Gastrocnemius medialis (tissue), 4 donors: ENCODE data around the gene SNX6. TPM values are rescaled to one million over a fixed set of nuclear protein-coding genes. Genes with fewer than 3 reads are reported as not detected.

Experiments used
- ATAC-seq, 2 donors: fragments of 150-250 bp; one replicate each; pipeline ENCODE4 v1.9.1; 2016
- DNase-seq, 2 donors: peaks; one replicate each; pipeline ENCODE4 v3.0.0-alpha.2; 2019
- H3K27ac ChIP-seq, 4 donors: fragments of 200-600 bp; sonication (generic); 1 replicate in 1 of 4; 2 replicates in 3 of 4; pipeline ENCODE4 v1.5.1; 2016 to 2018; ENCODE audit warnings: mild to moderate bottlenecking in 2 of 4, moderate library complexity in 1 of 4
- H3K27me3 ChIP-seq, 3 donors: fragments of 200-600 bp; sonication (generic) in 2 of 3; 1 replicate in 1 of 3; 2 replicates in 2 of 3; pipeline versions ENCODE4 v1.5.1 to v1.6.0; 2016 to 2019; ENCODE audit warnings: mild to moderate bottlenecking in 1 of 3, moderate library complexity in 1 of 3
- H3K36me3 ChIP-seq, 2 donors: fragments of 200-600 bp; sonication (generic) in 1 of 2; one replicate each; pipeline ENCODE4 v1.5.1; 2017 to 2018
- H3K4me1 ChIP-seq, 2 donors: fragments of 200-600 bp; sonication (generic) in 1 of 2; one replicate each; pipeline ENCODE4 v1.5.1; 2016 to 2017; ENCODE audit warnings: mild to moderate bottlenecking in 2 of 2
- H3K4me3 ChIP-seq, 4 donors: fragments of 200-600 bp; sonication (generic) in 3 of 4; 1 replicate in 1 of 4; 2 replicates in 3 of 4; pipeline ENCODE4 v1.5.1; 2016 to 2019; ENCODE audit warnings: mild to moderate bottlenecking in 2 of 4
- H3K9me3 ChIP-seq, 3 donors: fragments of 200-600 bp; sonication (generic) in 2 of 3; 1 replicate in 1 of 3; 2 replicates in 2 of 3; pipeline ENCODE4 v1.5.1; 2016 to 2019
- CTCF ChIP-seq, 5 experiments: fragments of 450-650 bp in 3 of 5; fragments of 200-600 bp in 2 of 5; sonication (generic) in 2 of 5; IDR thresholded peaks in 4 of 5; conservative IDR thresholded peaks in 1 of 5; 1 replicate in 4 of 5; 2 replicates in 1 of 5; pipeline ENCODE4 v1.5.1; 2016 to 2019; ENCODE audit warnings: antibody characterized with exemption in 5 of 5, mild to moderate bottlenecking in 3 of 5, moderate library complexity in 3 of 5
- POLR2A ChIP-seq, 2 donors: fragments of 450-650 bp; IDR thresholded peaks; one replicate each; pipeline ENCODE4 v1.6.1; 2017; ENCODE audit warnings: antibody characterized with exemption in 2 of 2, mild to moderate bottlenecking in 2 of 2, moderate library complexity in 2 of 2
- in situ Hi-C, 4 donors: fragments of 200-750 bp; cut with MboI; loops; one replicate each; pipeline versions ENCODE4 v1.15.0 to v1.8.0; 2017; ENCODE audit warnings: low sequenced_read_pairs in 4 of 4
- intact Hi-C: fragments of 100-400 bp; cut with DNase I; formaldehyde crosslinking; loops from one replicate; pipeline ENCODE4 v1.15.1; 2023; ENCODE audit warnings: low total_unique reads
- total RNA-seq, 4 donors: library from RNA; depleted of rRNA; stranded (reverse); fragments of >200 nt; gene quantifications; one replicate each; pipeline versions ENCODE4 v1.1.0 to v1.2.3, GENCODE V29; 2016

SNX6 gene
- total RNA-seq, 4 donors from 2014 or later, result 73.8 to 113 (median 109) TPM

DNA sequence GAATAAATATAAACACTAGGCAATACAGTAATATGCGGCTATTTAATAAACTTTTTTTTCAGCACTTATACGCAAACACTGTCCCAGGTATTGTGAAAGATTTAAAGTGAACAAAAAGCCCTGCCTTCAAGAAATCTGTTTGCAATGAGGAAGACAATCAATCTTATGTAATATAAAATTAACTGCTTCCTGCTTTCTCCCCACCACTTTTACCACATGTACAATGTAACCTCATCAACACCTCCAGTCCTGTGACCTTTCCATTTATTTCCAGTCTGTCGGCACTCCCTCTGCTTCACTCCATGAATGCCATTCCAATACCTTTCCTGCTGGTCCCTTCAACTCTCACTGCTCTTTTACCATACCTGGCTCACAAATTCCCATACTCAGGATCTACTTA is 10.5 kb downstream of the SNX6 start:
- Histone ChIP-seq H3K9me3 (no peaks in the 10 kb centered on the region), H3K4me3 (no peak overlapping the region), H3K27me3 (no peaks in the 10 kb centered on the region), H3K36me3 (peaks cover 0 to 6% of the 10 kb centered on the region in 2 donors), H3K4me1 (no peaks in the 10 kb centered on the region), H3K27ac (no peak overlapping the region)
- intact Hi-C loops (no loop called here), in situ Hi-C loops (no loop called here)
- DNase-seq, result no peak
- TF ChIP-seq CTCF (IDR thresholded peaks at IDR 0.05 in 4 of 5, conservative IDR thresholded peaks at IDR 0.05 in 1 of 5), result no peak
- no peak for TF ChIP-seq POLR2A (IDR thresholded peaks at IDR 0.05)
- ATAC-seq, result no peak

DNA sequence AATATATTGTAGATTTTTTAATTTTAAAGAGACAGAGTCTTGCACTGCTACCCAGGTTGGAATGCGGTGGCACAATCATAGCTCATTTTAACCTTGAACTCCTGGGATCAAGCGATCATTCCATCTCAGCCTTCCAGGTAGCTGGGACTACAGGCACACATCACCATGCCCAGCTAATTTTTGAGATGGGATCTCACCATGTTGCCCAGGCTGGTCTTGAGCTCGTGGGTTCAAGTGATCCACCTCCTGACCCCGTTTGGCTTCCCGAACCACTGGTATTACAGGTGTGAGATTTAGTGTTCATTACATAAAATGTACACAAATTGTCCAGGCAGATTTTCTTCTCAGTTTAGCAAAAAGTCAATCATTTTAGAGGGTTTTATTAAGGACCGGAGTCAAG is 13.6 kb downstream of the SNX6 start:
- no peaks in the 10 kb centered on the region for H3K9me3 ChIP-seq
- TF ChIP-seq CTCF (IDR thresholded peaks at IDR 0.05 in 4 of 5, conservative IDR thresholded peaks at IDR 0.05 in 1 of 5), result no peak
- no peak for TF ChIP-seq POLR2A (IDR thresholded peaks at IDR 0.05)
- ATAC-seq, result no peak
- in situ Hi-C loops (no loop called here), intact Hi-C loops (no loop called here)
- H3K27ac ChIP-seq, result no peak overlapping the region
- H3K36me3 ChIP-seq, result no peaks in the 10 kb centered on the region
- no peaks in the 10 kb centered on the region for H3K27me3 ChIP-seq
- no peak for DNase-seq
- H3K4me3 ChIP-seq, result no peak overlapping the region
- no peaks in the 10 kb centered on the region for H3K4me1 ChIP-seq

GRCh38 chr14:34615507-34615906 is 14.4 kb downstream of the SNX6 start:
- in situ Hi-C loops (no loop called here), intact Hi-C loops (no loop called here)
- Histone ChIP-seq H3K27ac (no peak overlapping the region), H3K4me1 (no peaks in the 10 kb centered on the region), H3K9me3 (no peaks in the 10 kb centered on the region), H3K36me3 (no peaks in the 10 kb centered on the region), H3K27me3 (no peaks in the 10 kb centered on the region), H3K4me3 (no peak overlapping the region)
- no peak for ATAC-seq
- TF ChIP-seq CTCF (IDR thresholded peaks at IDR 0.05 in 4 of 5, conservative IDR thresholded peaks at IDR 0.05 in 1 of 5) (no peak), POLR2A (IDR thresholded peaks at IDR 0.05) (no peak)
- DNase-seq, result no peak

DNA sequence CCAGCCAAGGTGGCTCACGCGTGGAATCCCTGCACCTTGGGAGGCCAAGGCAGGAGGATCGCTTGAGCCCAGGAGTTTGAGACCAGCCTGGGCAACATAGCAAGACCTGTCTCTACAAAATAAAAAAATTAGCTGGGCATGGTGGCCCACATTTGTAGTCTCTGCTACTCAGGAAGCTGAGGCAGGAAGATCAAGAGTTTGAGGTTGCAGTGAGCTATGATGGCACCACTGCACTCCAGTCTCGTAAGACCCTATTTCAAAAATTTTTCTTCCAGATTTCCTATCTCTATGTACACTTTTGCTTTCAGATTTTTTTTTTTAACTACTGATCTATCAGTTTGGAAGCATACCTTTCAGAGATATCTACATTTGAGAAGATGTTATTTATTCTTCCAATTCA is 15.3 kb downstream of the SNX6 start:
- H3K4me3 ChIP-seq, result no peak overlapping the region
- no peak for TF ChIP-seq POLR2A (IDR thresholded peaks at IDR 0.05)
- no peak for TF ChIP-seq CTCF (IDR thresholded peaks at IDR 0.05 in 4 of 5, conservative IDR thresholded peaks at IDR 0.05 in 1 of 5)
- DNase-seq (no peak), ATAC-seq (no peak)
- H3K27ac ChIP-seq, result no peak overlapping the region
- H3K27me3 ChIP-seq, result no peaks in the 10 kb centered on the region
- in situ Hi-C loops (no loop called here), intact Hi-C loops (no loop called here)
- H3K36me3 ChIP-seq, result no peaks in the 10 kb centered on the region
- no peaks in the 10 kb centered on the region for H3K4me1 ChIP-seq
- H3K9me3 ChIP-seq, result no peaks in the 10 kb centered on the region

- in situ Hi-C loops, result no loop called here
- ATAC-seq, result no peak
- no peak overlapping the region for H3K4me3 ChIP-seq
- peaks cover 0 to 40% of the 10 kb centered on the region in 2 donors for H3K36me3 ChIP-seq
- no peak overlapping the region for H3K27ac ChIP-seq
- TF ChIP-seq CTCF (IDR thresholded peaks at IDR 0.05 in 4 of 5, conservative IDR thresholded peaks at IDR 0.05 in 1 of 5), result no peak
- no peak for TF ChIP-seq POLR2A (IDR thresholded peaks at IDR 0.05)
- intact Hi-C loops, result no loop called here
- no peaks in the 10 kb centered on the region for H3K4me1 ChIP-seq
- DNase-seq, result no peak
- H3K27me3 ChIP-seq, result no peaks in the 10 kb centered on the region
- H3K9me3 ChIP-seq, result no peaks in the 10 kb centered on the region
Measured at GRCh38 chr14:34610101-34610500, 19.8 kb downstream of the SNX6 start.
